HCT116 (cell line): ENCODE results near the gene CNTNAP3B.
"Not testable (repeated sequence)": the region's sequence is repeated elsewhere in the genome, so short reads cannot be mapped to it uniquely, and the experiment has no call there.

Experiments used
- EGR1 ChIP-seq: IDR thresholded peaks from 2 replicates; pipeline ENCODE4 v1.6.1; 2012; ENCODE audit warnings: low read depth
- EZH2 ChIP-seq: fragments of 200-600 bp; sonication (generic); IDR thresholded peaks from 2 replicates; pipeline ENCODE4 v1.6.1; 2017; ENCODE audit warnings: antibody characterized with exemption, mixed run types
- POLR2AphosphoS5 ChIP-seq: IDR thresholded peaks from 2 replicates; pipeline ENCODE4 v1.6.1; 2011; ENCODE audit warnings: mild to moderate bottlenecking, low read depth, low read length, moderate library complexity
- ZNF274 ChIP-seq: fragments of 200-500 bp; sonication (Bioruptor generic); IDR thresholded peaks from 2 replicates; pipeline ENCODE4 v1.6.1; 2014; ENCODE audit warnings: mild to moderate bottlenecking, low read depth, low read length, inconsistent platforms
- TF ChIP-seq, protein P1 (sequence below), 3 experiments: fragments of 200-600 bp in 1 of 3; sonication (generic) in 1 of 3; IDR thresholded peaks in 2 of 3; conservative IDR thresholded peaks in 1 of 3; 2 replicates each; pipeline ENCODE4 v1.5.1; 2012 to 2017; ENCODE audit warnings: low read depth in 2 of 3, low read length in 2 of 3, antibody characterized with exemption in 1 of 3, borderline replicate concordance in 1 of 3, control low read depth in 1 of 3, mild to moderate bottlenecking in 1 of 3, mixed read lengths in 1 of 3, mixed run types in 1 of 3, moderate library complexity in 1 of 3; ENCODE audit not compliant: insufficient read depth in 1 of 3
- TF ChIP-seq, protein P2 (sequence below): IDR thresholded peaks from 2 replicates; pipeline ENCODE4 v1.6.1; 2012
- TF ChIP-seq, protein P3 (sequence below): IDR thresholded peaks from 2 replicates; pipeline ENCODE4 v1.6.1; 2012; ENCODE audit warnings: low read depth

DNA sequence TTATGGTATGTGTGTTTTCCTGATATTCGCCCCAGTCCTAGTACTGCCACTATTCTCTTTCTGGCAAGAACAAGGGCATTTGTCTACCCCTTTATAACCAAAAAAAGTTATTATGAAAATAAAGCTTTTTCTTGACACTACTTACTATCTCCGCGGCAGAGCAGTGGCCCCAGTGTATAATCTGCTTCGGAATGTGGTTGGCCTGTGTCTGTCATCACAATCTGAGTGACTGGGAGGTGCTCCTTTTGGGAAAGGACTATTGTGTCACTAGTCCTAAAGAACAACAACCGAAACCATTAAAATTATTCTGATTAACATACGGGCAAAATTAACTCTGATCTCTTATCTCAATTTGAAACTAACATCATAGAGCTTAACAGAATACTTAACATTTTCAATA, 200.1 kb downstream of the CNTNAP3B start:
- TF ChIP-seq POLR2AphosphoS5, EZH2, ZNF274, EGR1: not testable (repeated sequence)
- TF ChIP-seq, protein P1, sequence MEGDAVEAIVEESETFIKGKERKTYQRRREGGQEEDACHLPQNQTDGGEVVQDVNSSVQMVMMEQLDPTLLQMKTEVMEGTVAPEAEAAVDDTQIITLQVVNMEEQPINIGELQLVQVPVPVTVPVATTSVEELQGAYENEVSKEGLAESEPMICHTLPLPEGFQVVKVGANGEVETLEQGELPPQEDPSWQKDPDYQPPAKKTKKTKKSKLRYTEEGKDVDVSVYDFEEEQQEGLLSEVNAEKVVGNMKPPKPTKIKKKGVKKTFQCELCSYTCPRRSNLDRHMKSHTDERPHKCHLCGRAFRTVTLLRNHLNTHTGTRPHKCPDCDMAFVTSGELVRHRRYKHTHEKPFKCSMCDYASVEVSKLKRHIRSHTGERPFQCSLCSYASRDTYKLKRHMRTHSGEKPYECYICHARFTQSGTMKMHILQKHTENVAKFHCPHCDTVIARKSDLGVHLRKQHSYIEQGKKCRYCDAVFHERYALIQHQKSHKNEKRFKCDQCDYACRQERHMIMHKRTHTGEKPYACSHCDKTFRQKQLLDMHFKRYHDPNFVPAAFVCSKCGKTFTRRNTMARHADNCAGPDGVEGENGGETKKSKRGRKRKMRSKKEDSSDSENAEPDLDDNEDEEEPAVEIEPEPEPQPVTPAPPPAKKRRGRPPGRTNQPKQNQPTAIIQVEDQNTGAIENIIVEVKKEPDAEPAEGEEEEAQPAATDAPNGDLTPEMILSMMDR (IDR thresholded peaks at IDR 0.05 in 2 of 3, conservative IDR thresholded peaks at IDR 0.05 in 1 of 3; ENCODE audit: borderline replicate concordance in 1 of 3, insufficient read depth in 1 of 3, low read depth in 2 of 3, low read length in 2 of 3), result not testable (repeated sequence)
- TF ChIP-seq, protein P2, sequence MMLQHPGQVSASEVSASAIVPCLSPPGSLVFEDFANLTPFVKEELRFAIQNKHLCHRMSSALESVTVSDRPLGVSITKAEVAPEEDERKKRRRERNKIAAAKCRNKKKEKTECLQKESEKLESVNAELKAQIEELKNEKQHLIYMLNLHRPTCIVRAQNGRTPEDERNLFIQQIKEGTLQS, result not testable (repeated sequence)
- TF ChIP-seq, protein P3, sequence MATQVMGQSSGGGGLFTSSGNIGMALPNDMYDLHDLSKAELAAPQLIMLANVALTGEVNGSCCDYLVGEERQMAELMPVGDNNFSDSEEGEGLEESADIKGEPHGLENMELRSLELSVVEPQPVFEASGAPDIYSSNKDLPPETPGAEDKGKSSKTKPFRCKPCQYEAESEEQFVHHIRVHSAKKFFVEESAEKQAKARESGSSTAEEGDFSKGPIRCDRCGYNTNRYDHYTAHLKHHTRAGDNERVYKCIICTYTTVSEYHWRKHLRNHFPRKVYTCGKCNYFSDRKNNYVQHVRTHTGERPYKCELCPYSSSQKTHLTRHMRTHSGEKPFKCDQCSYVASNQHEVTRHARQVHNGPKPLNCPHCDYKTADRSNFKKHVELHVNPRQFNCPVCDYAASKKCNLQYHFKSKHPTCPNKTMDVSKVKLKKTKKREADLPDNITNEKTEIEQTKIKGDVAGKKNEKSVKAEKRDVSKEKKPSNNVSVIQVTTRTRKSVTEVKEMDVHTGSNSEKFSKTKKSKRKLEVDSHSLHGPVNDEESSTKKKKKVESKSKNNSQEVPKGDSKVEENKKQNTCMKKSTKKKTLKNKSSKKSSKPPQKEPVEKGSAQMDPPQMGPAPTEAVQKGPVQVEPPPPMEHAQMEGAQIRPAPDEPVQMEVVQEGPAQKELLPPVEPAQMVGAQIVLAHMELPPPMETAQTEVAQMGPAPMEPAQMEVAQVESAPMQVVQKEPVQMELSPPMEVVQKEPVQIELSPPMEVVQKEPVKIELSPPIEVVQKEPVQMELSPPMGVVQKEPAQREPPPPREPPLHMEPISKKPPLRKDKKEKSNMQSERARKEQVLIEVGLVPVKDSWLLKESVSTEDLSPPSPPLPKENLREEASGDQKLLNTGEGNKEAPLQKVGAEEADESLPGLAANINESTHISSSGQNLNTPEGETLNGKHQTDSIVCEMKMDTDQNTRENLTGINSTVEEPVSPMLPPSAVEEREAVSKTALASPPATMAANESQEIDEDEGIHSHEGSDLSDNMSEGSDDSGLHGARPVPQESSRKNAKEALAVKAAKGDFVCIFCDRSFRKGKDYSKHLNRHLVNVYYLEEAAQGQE, result not testable (repeated sequence)
